Kidney epithelial cell (primary cell): ENCODE measurements around the gene TNP2. TPM values are rescaled to one million over a fixed set of nuclear protein-coding genes. Genes with fewer than 3 reads are reported as not detected.

Experiments used
- DNase-seq: peaks from one replicate; pipeline ENCODE4 v3.0.0-alpha.2; 2010; ENCODE audit warnings: low read depth
- H3K27me3 ChIP-seq: 2 replicates; pipeline ENCODE4 v1.6.0; 2011; ENCODE audit warnings: low read length; ENCODE audit not compliant: control insufficient read depth, insufficient read depth
- H3K36me3 ChIP-seq: 2 replicates; pipeline ENCODE4 v1.5.1; 2011; ENCODE audit warnings: low read length; ENCODE audit not compliant: control insufficient read depth, insufficient read depth
- H3K4me3 ChIP-seq: 2 replicates; pipeline ENCODE4 v1.5.1; 2011; ENCODE audit warnings: low read depth, mild to moderate bottlenecking, control low read depth, low read length
- total RNA-seq: library from RNA; depleted of rRNA; stranded (reverse); fragments of >200 nt; gene quantifications from 2 replicates; pipeline ENCODE4 v1.2.3, GENCODE V29; 2015
- TF ChIP-seq, protein P1 (sequence below): IDR thresholded peaks from 2 replicates; pipeline ENCODE4 v1.5.1; 2011; ENCODE audit warnings: mild to moderate bottlenecking, moderate library complexity, low read length, control low read depth, inconsistent platforms; ENCODE audit not compliant: insufficient read depth, poor library complexity, severe bottlenecking

Gene TNP2
- total RNA-seq: not detected in 2 replicates

- TF ChIP-seq, protein P1, sequence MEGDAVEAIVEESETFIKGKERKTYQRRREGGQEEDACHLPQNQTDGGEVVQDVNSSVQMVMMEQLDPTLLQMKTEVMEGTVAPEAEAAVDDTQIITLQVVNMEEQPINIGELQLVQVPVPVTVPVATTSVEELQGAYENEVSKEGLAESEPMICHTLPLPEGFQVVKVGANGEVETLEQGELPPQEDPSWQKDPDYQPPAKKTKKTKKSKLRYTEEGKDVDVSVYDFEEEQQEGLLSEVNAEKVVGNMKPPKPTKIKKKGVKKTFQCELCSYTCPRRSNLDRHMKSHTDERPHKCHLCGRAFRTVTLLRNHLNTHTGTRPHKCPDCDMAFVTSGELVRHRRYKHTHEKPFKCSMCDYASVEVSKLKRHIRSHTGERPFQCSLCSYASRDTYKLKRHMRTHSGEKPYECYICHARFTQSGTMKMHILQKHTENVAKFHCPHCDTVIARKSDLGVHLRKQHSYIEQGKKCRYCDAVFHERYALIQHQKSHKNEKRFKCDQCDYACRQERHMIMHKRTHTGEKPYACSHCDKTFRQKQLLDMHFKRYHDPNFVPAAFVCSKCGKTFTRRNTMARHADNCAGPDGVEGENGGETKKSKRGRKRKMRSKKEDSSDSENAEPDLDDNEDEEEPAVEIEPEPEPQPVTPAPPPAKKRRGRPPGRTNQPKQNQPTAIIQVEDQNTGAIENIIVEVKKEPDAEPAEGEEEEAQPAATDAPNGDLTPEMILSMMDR: no peak
- DNase-seq: no peak
- Histone ChIP-seq H3K4me3 (no peak within 1 kb of the TSS), H3K36me3 (no peaks in the 10 kb centered on the region), H3K27me3 (peaks cover 4% of the 10 kb centered on the region)
Measured at GRCh38 chr16:11268921-11269375, at the start of gene TNP2. TNP2 (minus strand) TSS chr16:11269325; CDS start chr16:11269262, 63 bp downstream.

DNA sequence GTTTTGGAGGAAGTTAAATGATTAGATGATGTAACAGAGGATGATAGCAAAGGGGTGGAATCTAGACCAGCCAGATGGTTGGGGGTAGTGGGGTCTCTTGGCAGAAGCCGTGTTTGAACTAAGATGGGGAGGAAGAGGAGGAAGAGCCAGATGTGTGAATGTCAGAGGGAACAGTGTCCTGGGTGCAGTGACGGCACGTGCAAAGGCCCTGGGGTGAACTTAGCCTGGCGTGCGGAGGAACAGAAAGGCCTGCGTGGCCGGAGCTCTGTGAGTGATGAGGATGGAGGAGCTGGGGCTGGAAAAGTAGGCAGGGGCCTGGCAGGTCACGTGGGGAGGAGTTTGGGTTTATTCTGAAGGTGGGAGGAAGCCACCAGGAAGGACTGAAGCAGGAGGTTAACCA lies 49.7 kb upstream of the TNP2 start:
- TF ChIP-seq, protein P1: no peak
- Histone ChIP-seq H3K4me3 (no peak overlapping the region), H3K36me3 (no peaks in the 10 kb centered on the region), H3K27me3 (no peaks in the 10 kb centered on the region)
- DNase-seq: no peak

DNA sequence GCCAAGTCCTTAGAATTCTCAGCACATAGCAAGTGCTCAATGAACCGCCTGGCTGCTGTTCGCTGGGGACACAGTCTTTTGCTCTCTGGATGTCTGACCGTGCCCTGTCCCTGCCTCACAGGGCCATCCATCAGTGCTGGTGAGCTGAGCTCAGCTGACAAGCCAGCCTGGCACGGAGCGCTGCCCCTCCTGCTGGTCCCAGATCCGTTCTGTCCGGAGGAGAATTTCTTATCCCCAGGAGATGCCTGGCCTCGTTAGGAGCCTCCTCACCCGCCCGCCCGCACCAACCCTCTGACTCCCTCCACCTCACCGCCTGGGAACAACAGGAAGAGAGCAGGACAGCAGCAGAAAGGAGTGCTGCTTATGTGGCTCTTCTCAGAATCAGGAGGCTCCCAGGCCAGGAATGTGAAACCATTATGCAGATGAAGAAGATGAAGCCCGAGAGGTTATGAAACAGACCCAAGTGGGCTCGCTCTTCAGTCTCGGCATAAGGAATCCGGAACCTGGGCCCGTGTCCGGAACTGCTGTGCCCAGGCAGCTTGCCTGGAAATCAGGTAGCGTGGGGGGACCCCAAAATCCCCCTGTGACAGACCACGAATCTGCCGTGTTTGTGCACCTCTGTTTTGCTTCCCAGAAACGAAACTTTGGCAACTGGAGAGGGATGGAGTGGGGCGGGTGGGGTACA lies 47.3 kb upstream of the TNP2 start:
- no peak for DNase-seq
- H3K4me3 ChIP-seq: no peak overlapping the region
- no peaks in the 10 kb centered on the region for H3K27me3 ChIP-seq
- TF ChIP-seq, protein P1: no peak
- no peaks in the 10 kb centered on the region for H3K36me3 ChIP-seq

- H3K27me3 ChIP-seq: no peaks in the 10 kb centered on the region
- DNase-seq: peak; percentile 98
- no peak overlapping the region for H3K4me3 ChIP-seq
Measured at GRCh38 chr16:11315510-11315909, 46.4 kb upstream of the TNP2 start.

GRCh38 chr16:11314309-11314894 lies 45.3 kb upstream of the TNP2 start:
- no peaks in the 10 kb centered on the region for H3K36me3 ChIP-seq
- TF ChIP-seq, protein P1: no peak
- DNase-seq: no peak
- no peaks in the 10 kb centered on the region for H3K27me3 ChIP-seq
- no peak overlapping the region for H3K4me3 ChIP-seq

More at GRCh38 chr16:11315510-11315909, 46.4 kb upstream of the TNP2 start:
- TF ChIP-seq, protein P1: peak; percentile 53
- H3K36me3 ChIP-seq: no peaks in the 10 kb centered on the region
